ENCODE measurements around the gene RAB33A.

The RAB33A gene

DNA sequence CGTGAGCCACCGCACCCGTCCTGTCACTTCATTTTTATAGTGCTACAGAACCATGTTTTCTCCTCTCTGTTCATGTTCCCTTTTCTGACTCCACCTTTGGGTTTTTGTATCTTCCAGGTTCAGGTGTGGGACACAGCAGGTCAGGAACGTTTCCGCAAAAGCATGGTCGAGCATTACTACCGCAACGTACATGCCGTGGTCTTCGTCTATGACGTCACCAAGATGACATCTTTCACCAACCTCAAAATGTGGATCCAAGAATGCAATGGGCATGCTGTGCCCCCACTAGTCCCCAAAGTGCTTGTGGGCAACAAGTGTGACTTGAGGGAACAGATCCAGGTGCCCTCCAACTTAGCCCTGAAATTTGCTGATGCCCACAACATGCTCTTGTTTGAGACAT is 12.4 kb downstream of the RAB33A start:
- DNase-seq: no peak
- Histone ChIP-seq H3K4me2 (ENCODE audit: low read length) (no peak overlapping the region), H3K27ac (ENCODE audit: low read depth, low read length) (no peak overlapping the region), H3K18ac (ENCODE audit: low read length) (no peak overlapping the region), H2BK5ac (ENCODE audit: low read depth, low read length, poor library complexity) (no peak overlapping the region), H4K12ac (ENCODE audit: low read depth, low read length) (no peak overlapping the region), H3K4me1 (ENCODE audit: control insufficient read depth in 1 of 2, insufficient read depth in 2 of 2, low read length in 2 of 2) (peaks cover 7 to 9% of the 10 kb centered on the region in 2 experiments), H2AK5ac (ENCODE audit: low read length) (no peak overlapping the region), H3K4me3 (ENCODE audit: low read depth, low read length) (no peak overlapping the region), H2BK120ac (ENCODE audit: insufficient read depth, low read length, poor library complexity) (no peak overlapping the region), H3K14ac (ENCODE audit: low read length) (no peak overlapping the region), H4K91ac (ENCODE audit: low read depth, low read length) (no peak overlapping the region), H4K8ac (ENCODE audit: low read depth, low read length) (no peak overlapping the region), H3K27me3 (ENCODE audit: insufficient read depth, low read length) (no peaks in the 10 kb centered on the region), H2BK12ac (ENCODE audit: low read length) (no peak overlapping the region), H2AFZ (ENCODE audit: insufficient read depth, low read length, poor library complexity) (no peak overlapping the region), H3K79me1 (ENCODE audit: low read length) (peaks cover 3% of the 10 kb centered on the region), H3K36me3 (ENCODE audit: control insufficient read depth in 1 of 2, insufficient read depth in 2 of 2, low read length in 2 of 2) (no peaks in the 10 kb centered on the region), H3K23ac (ENCODE audit: low read length) (no peak overlapping the region), H3K9ac (ENCODE audit: low read length) (no peak overlapping the region), H3K79me2 (ENCODE audit: control insufficient read depth, insufficient read depth, low read length, poor library complexity) (no peaks in the 10 kb centered on the region), H3K9me3 (ENCODE audit: insufficient read depth, low read depth, low read length) (no peaks in the 10 kb centered on the region), H3K4ac (ENCODE audit: low read depth, low read length) (no peak overlapping the region)
- WGBS (ENCODE audit: extremely low coverage, insufficient coverage, insufficient read length): no CpG with 5 or more reads among the region's 11 CpGs

DNA sequence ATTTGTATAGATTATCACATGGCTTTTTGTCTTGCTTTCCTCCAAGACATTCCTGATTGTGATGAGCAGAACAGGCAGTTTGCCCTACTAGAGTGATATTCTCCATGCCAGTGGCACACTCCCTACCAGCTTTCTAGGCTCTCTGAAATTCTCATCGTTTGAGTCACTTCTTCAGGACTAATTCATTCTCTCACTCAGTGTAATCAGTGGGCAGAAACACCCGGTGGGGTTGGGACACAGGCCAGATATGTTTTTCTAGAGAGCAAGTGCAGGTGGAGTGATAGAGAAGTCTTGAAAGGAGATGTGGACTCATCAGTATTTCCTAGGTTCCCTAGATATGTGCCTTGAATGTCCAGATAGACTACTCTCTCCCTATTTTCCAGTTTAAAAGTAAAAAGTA is 13.1 kb downstream of the RAB33A start:
- H2BK120ac ChIP-seq (ENCODE audit: insufficient read depth, low read length, poor library complexity): no peak overlapping the region
- H3K36me3 ChIP-seq (ENCODE audit: control insufficient read depth in 1 of 2, insufficient read depth in 2 of 2, low read length in 2 of 2): no peaks in the 10 kb centered on the region
- H3K27ac ChIP-seq (ENCODE audit: low read depth, low read length): no peak overlapping the region
- no peak overlapping the region for H4K91ac ChIP-seq (ENCODE audit: low read depth, low read length)
- no peak for DNase-seq
- H4K8ac ChIP-seq (ENCODE audit: low read depth, low read length): no peak overlapping the region
- no peak overlapping the region for H3K4me2 ChIP-seq (ENCODE audit: low read length)
- no peak overlapping the region for H3K23ac ChIP-seq (ENCODE audit: low read length)
- H3K79me2 ChIP-seq (ENCODE audit: control insufficient read depth, insufficient read depth, low read length, poor library complexity): no peaks in the 10 kb centered on the region
- no peak overlapping the region for H2AK5ac ChIP-seq (ENCODE audit: low read length)
- no peak overlapping the region for H2BK12ac ChIP-seq (ENCODE audit: low read length)
- no peak overlapping the region for H3K4ac ChIP-seq (ENCODE audit: low read depth, low read length)
- H3K9me3 ChIP-seq (ENCODE audit: insufficient read depth, low read depth, low read length): no peaks in the 10 kb centered on the region
- H4K12ac ChIP-seq (ENCODE audit: low read depth, low read length): no peak overlapping the region
- H3K4me3 ChIP-seq (ENCODE audit: low read depth, low read length): no peak overlapping the region
- peaks cover 3% of the 10 kb centered on the region for H3K79me1 ChIP-seq (ENCODE audit: low read length)
- no peaks in the 10 kb centered on the region for H3K27me3 ChIP-seq (ENCODE audit: insufficient read depth, low read length)
- H3K14ac ChIP-seq (ENCODE audit: low read length): no peak overlapping the region
- no peak overlapping the region for H3K18ac ChIP-seq (ENCODE audit: low read length)
- no CpG with 5 or more reads among the region's 2 CpGs for WGBS (ENCODE audit: extremely low coverage, insufficient coverage, insufficient read length)
- H2BK5ac ChIP-seq (ENCODE audit: low read depth, low read length, poor library complexity): no peak overlapping the region
- no peak overlapping the region for H2AFZ ChIP-seq (ENCODE audit: insufficient read depth, low read length, poor library complexity)
- H3K4me1 ChIP-seq (ENCODE audit: control insufficient read depth in 1 of 2, insufficient read depth in 2 of 2, low read length in 2 of 2): peaks cover 7% of the 10 kb centered on the region in 2 experiments
- no peak overlapping the region for H3K9ac ChIP-seq (ENCODE audit: low read length)

DNA sequence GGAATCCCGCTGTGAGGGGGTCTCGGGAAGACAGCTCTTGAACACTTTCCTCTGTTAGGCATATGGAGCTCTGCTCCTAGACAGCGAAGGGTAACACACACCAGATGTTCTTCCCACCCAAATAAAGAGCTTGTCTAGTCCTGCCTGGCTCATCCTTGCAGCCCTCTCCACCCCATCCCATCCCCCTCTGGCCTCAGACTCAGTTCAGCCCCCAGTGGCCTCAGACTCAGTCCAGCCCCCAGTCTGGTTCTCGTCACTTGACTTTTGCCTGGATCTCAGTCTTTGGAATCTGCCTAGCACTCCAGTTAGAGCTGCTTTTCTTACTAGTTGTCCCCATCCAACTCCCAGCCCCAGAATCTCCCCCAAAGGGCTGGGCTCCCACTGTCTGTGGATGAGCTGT is 14.9 kb downstream of the RAB33A start:
- no CpG with 5 or more reads among the region's 4 CpGs for WGBS (ENCODE audit: extremely low coverage, insufficient coverage, insufficient read length)
- Histone ChIP-seq H3K4me2 (ENCODE audit: low read length) (no peak overlapping the region), H3K4ac (ENCODE audit: low read depth, low read length) (no peak overlapping the region)

DNA sequence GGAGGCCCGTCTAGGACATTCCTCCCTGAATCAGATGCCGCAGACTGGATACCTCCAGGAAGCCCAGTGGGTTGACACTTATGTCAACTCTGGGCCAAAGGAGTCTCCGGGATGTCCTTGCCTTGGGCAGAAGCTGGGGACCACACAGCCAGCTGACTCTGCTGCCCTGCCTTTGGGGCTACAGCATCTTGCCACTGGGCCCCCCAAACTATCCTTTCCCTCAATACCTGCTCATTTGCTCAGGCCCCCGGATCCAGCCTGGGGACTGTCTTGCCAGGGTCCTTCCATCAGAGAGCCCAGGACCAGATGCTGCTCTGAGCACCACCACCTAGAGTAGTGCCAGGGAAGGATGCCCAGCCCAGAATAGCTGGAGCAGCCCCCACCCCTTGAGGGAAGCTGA is 19.0 kb downstream of the RAB33A start:
- no peak overlapping the region for H3K18ac ChIP-seq (ENCODE audit: low read length)
- no peak overlapping the region for H3K14ac ChIP-seq (ENCODE audit: low read length)
- no peaks in the 10 kb centered on the region for H3K36me3 ChIP-seq (ENCODE audit: control insufficient read depth in 1 of 2, insufficient read depth in 2 of 2, low read length in 2 of 2)
- no peak overlapping the region for H2BK5ac ChIP-seq (ENCODE audit: low read depth, low read length, poor library complexity)
- no peaks in the 10 kb centered on the region for H3K27me3 ChIP-seq (ENCODE audit: insufficient read depth, low read length)
- H4K91ac ChIP-seq (ENCODE audit: low read depth, low read length): no peak overlapping the region
- no peak overlapping the region for H2AFZ ChIP-seq (ENCODE audit: insufficient read depth, low read length, poor library complexity)
- DNase-seq: no peak
- no peaks in the 10 kb centered on the region for H3K79me2 ChIP-seq (ENCODE audit: control insufficient read depth, insufficient read depth, low read length, poor library complexity)
- no peak overlapping the region for H4K8ac ChIP-seq (ENCODE audit: low read depth, low read length)
- no peak overlapping the region for H3K27ac ChIP-seq (ENCODE audit: low read depth, low read length)
- no peak overlapping the region for H3K4me3 ChIP-seq (ENCODE audit: low read depth, low read length)
- peaks cover 3% of the 10 kb centered on the region for H3K79me1 ChIP-seq (ENCODE audit: low read length)
- H4K12ac ChIP-seq (ENCODE audit: low read depth, low read length): no peak overlapping the region
- no peak overlapping the region for H3K4ac ChIP-seq (ENCODE audit: low read depth, low read length)
- H2AK5ac ChIP-seq (ENCODE audit: low read length): peak overlapping the region; percentile 46
- no peak overlapping the region for H2BK12ac ChIP-seq (ENCODE audit: low read length)
- WGBS (ENCODE audit: extremely low coverage, insufficient coverage, insufficient read length): no CpG with 5 or more reads among the region's 4 CpGs
- H3K9ac ChIP-seq (ENCODE audit: low read length): no peak overlapping the region
- H2BK120ac ChIP-seq (ENCODE audit: insufficient read depth, low read length, poor library complexity): no peak overlapping the region
- no peak overlapping the region for H3K4me2 ChIP-seq (ENCODE audit: low read length)
- H3K23ac ChIP-seq (ENCODE audit: low read length): no peak overlapping the region
- H3K4me1 ChIP-seq (ENCODE audit: control insufficient read depth in 1 of 2, insufficient read depth in 2 of 2, low read length in 2 of 2): peaks cover 7% of the 10 kb centered on the region in 2 experiments
- H3K9me3 ChIP-seq (ENCODE audit: insufficient read depth, low read depth, low read length): no peaks in the 10 kb centered on the region

More for the DNA sequence above, 14.9 kb downstream of the RAB33A start:
- no peaks in the 10 kb centered on the region for H3K79me2 ChIP-seq (ENCODE audit: control insufficient read depth, insufficient read depth, low read length, poor library complexity)
- no peak overlapping the region for H3K9ac ChIP-seq (ENCODE audit: low read length)
- no peak overlapping the region for H3K4me3 ChIP-seq (ENCODE audit: low read depth, low read length)
- no peak overlapping the region for H3K14ac ChIP-seq (ENCODE audit: low read length)
- DNase-seq: no peak
- H3K23ac ChIP-seq (ENCODE audit: low read length): no peak overlapping the region
- no peaks in the 10 kb centered on the region for H3K27me3 ChIP-seq (ENCODE audit: insufficient read depth, low read length)
- no peak overlapping the region for H2AFZ ChIP-seq (ENCODE audit: insufficient read depth, low read length, poor library complexity)
- no peaks in the 10 kb centered on the region for H3K36me3 ChIP-seq (ENCODE audit: control insufficient read depth in 1 of 2, insufficient read depth in 2 of 2, low read length in 2 of 2)
- H2BK120ac ChIP-seq (ENCODE audit: insufficient read depth, low read length, poor library complexity): no peak overlapping the region
- no peak overlapping the region for H3K27ac ChIP-seq (ENCODE audit: low read depth, low read length)
- H4K8ac ChIP-seq (ENCODE audit: low read depth, low read length): no peak overlapping the region
- peaks cover 3% of the 10 kb centered on the region for H3K79me1 ChIP-seq (ENCODE audit: low read length)
- no peak overlapping the region for H4K12ac ChIP-seq (ENCODE audit: low read depth, low read length)
- H3K9me3 ChIP-seq (ENCODE audit: insufficient read depth, low read depth, low read length): no peaks in the 10 kb centered on the region
- H2BK5ac ChIP-seq (ENCODE audit: low read depth, low read length, poor library complexity): no peak overlapping the region
- peak overlapping the region; percentile 0 for H4K91ac ChIP-seq (ENCODE audit: low read depth, low read length)
- H3K4me1 ChIP-seq (ENCODE audit: control insufficient read depth in 1 of 2, insufficient read depth in 2 of 2, low read length in 2 of 2): peaks cover 7% of the 10 kb centered on the region in 2 experiments
- H2AK5ac ChIP-seq (ENCODE audit: low read length): no peak overlapping the region
- no peak overlapping the region for H3K18ac ChIP-seq (ENCODE audit: low read length)
- no peak overlapping the region for H2BK12ac ChIP-seq (ENCODE audit: low read length)

Data from trophoblast cell (in vitro differentiated cells and primary cell).